GM21717 (cell line): ENCODE measurements around the gene AGPAT3.
A peak's percentile ranks its signal among the peaks of the same experiment; 100 is the strongest.

Experiments
- ATAC-seq: cut with Tn5 transposase; IDR thresholded peaks from one replicate; pipeline ENCODE4 v1.9.1; 2021; ENCODE audit warnings: mild to moderate bottlenecking, moderate library complexity; ENCODE audit not compliant: unreplicated experiment

AGPAT3 gene

DNA sequence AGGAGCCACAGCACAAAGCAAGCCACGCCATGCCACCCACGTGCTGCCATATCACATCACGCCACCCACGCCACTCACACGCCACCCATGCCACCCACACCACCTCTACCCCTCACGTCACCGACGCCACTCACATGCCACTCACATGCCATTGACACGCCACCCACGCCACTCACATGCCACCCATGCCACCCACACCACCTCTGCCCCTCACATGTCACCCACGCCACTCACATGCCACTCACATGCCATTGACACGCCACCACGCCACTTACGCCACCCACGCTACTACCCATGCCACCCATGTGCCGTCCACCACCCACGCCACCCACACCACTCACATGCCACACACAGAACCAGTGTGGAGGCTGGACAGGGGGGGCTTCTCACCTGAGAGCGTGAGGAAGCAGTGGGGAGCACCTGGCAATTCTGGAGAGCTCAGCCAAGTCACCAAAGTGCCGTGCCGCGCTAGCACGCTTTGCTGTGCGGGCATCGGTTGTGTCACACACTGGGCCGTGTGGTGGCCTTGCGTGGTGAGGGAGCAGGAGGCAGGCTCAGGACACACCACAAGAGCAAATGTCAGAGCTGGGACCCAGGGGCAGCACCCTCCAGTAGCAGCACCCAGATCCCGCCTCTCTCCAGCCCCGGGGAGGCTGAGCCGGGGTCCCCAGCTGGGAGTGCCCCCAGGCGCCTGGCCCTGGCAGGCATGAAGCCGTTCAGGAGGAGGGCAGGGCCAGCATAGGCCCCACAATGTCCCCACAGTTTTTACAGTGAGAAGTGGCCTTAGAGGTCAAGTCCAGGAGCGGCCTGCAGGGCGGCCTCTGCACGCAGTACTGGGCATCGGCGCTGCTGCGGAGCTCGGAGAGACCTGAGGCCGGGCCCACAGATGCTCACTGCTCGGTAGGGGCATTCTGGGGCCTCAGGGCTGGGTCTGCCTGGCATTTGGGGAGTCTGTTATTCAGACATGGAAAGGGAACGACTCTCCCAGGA lies 70.0 kb downstream of the AGPAT3 start:
- no peak for ATAC-seq

DNA sequence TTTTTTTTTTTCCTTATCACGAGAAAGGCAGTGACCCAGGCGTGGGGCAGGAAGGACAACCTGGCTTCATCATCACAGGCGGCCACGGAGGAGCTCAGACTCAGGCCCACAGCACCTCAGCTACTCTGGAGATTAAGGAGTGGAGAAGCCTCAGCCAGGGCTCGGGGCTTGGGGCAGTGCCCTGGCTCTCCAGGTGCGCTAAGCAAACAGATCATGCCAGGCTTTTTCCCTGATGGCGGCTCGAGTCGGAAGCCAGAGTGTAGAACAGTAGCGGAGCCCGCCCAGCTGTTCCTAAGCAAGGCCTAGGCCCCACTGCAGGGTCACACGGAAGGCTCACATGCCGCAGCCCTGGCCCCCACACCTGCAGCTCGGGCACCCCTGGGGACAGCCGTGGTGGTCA lies 70.7 kb downstream of the AGPAT3 start:
- no peak for ATAC-seq

- no peak for ATAC-seq
Measured at GRCh38 chr21:43936247-43936967, 71.4 kb downstream of the AGPAT3 start.

- ATAC-seq = no peak
Measured at GRCh38 chr21:43937051-43937832, 72.2 kb downstream of the AGPAT3 start.

DNA sequence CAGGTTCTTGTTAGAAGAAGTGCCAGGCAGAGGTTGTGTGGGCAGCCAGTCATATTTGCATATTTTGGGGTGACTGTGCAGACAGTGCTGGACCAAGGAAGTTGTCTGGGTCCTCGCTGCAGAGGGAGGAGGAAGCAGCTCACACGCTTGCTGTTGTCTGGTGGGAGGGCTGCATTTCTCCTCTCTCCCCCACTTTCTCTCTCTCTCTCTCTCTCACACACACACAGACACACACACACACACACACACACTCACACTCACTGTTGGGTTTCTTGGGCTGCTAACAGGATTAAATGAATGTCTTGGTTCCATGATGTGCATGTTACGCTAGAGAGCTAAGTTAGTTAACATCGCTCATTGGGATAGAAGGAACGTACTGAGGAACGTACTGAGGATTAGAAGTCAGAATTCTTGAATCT lies 72.9 kb downstream of the AGPAT3 start:
- ATAC-seq = no peak

DNA sequence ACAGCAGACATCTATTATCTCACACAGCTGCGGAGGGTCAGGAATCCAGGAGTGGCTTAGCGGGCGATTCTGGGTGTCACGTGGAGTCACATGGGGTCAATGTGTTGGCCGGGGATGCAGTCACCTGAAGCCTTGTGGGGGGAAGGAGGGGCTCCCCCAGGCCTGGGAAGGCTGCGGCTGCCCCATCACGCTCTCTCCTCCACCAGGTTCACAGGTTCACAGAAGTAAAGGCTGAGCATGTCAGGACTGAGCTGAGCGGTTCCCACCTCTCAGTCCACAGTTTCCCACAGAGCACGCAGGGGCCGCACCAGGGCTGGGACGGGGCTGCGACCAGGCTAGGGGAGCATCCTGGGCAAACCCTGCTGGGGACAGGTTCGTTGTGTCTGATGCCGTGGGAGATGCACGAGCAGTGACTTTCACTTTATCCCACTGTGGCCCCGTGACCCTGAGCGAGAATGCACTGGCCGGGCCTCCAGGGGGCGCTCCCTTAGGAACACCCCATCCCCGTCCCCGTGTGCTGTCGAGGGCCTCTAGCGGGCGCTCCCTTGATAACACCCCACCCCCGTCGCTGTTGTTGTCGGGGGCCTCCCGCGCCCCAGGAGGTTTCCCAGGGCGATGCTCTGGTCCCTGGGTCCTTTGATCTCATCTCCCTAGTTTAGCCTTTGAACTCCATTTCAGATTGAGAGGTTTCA lies 73.9 kb downstream of the AGPAT3 start:
- peak; percentile 61 for ATAC-seq

GRCh38 chr21:43939443-43940328 lies 74.7 kb downstream of the AGPAT3 start:
- no peak for ATAC-seq

DNA sequence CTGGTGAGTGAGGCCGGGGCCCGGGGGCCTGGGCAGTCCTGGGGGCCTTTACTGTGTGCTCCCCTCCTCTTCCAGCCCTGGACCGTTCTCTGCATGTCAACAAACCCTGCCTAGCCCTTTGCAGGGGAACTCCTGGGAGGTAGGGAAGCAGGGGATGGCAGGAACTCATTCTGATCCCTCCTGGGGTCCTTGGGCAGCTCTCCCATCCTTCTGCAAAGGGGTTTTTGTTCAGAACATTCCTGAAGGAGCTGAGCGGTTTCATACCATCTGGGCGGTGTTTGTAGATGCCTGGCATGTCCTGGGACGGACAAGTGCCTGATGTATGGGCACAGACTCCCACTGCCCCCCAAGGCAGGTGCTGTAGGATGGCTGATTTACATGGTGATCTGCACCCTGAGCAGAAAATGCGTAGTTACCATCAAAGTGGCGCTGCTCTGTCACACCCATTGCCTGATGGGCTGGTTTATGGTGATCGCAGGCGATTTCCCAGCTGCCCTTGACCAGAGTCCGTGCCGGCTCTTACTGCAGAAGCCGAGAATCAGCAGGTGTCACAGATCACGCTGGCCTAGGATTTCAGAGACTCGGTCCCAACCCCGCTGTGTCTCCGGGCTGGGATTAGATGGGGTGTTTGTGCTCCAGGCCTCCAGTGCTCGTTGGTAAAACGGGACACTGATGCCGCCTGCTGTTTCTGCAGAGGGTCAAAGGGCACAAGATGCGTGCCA lies 75.5 kb downstream of the AGPAT3 start:
- ATAC-seq = no peak

- ATAC-seq = no peak
Measured at GRCh38 chr21:43942201-43942600, 77.2 kb downstream of the AGPAT3 start.

- ATAC-seq = no peak
Measured at GRCh38 chr21:43942621-43943020, 77.6 kb downstream of the AGPAT3 start.

GRCh38 chr21:43943512-43944077 lies 78.6 kb downstream of the AGPAT3 start:
- ATAC-seq = no peak

GRCh38 chr21:43944078-43944633 lies 79.1 kb downstream of the AGPAT3 start:
- no peak for ATAC-seq

DNA sequence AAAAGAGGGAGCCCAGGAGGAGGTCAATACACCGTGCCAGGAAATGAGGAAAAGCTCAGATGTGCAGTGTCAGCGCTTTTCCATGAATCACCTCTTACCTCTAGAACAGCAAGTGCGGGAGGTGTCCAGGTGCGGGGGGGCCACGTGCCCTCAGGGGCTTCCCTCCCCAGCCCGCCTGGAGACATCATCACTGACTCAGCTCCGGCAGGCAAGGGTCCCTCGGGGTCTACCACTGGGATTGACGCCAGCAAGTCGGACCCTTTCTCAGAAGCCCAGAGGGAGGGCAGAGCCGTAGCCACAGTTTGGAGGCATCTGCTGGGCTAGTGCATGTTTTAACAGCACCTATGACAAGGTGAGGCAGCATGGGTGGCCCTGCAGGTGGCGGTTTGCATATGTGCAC lies 79.7 kb downstream of the AGPAT3 start:
- no peak for ATAC-seq

GRCh38 chr21:43948740-43949498 lies 83.9 kb downstream of the AGPAT3 start:
- no peak for ATAC-seq

DNA sequence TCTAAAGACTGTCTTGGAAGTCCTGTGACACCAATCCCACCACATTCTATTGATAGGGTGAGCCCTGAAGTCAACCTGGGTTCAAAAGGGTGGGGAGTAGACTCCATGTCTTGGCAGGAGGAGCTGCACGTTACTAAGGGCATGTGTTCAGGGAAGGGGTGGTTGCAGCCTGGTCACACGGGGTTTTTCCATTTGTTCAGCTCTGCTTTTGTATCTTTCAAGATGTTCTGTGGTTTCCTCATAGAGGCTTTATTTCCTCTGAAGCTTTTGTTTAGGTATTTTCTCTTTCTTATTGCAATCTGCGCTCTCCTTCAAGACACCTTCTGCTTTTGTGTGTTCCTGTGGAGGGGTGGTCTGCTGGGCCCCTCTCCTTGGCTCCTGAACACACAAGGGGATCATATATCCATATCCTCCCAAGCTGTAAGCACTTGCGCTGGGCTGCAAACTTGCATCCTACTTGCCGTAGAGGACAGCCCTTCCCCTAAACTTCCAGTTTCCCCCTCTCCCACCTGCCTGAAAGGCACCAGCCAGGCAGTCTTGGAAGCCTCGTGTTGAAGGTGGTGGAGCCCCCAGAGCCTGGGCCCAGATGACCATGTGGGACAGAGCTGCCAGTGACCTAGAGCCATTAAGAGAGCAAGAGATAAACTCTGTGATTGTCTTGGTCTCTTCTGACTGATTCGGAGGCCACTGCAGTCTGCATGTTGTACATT lies 84.6 kb downstream of the AGPAT3 start:
- no peak for ATAC-seq

DNA sequence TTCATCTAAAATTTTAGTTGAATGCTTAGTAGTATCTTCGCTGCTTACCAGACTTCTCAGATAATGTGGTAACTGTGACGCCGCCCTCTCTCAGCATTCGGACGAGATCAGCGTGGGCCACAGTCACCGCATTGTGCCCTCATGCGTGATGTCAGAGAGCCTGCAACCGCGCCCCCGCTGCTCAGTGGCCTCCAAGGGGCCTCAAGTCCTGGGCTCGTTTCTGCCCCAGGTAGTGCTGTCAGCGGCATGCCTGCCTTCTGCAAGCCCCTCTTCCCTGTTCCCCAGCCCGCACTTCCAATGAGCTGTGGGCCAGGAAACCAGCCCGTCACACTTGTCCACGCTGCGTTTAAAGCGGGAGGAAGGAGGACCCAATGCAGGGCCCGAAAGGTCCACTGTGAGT lies 85.5 kb downstream of the AGPAT3 start:
- ATAC-seq = no peak

- no peak for ATAC-seq
Measured at GRCh38 chr21:43950936-43951335, 85.9 kb downstream of the AGPAT3 start.
